Activated effector memory CD4-positive, alpha-beta T cell treated with Interleukin-2 at 50 U/mL for 16 hours (primary cell): Measurements from ENCODE around the gene LITAFD.
"Not testable (repeated sequence)": the region's sequence is repeated elsewhere in the genome, so short reads cannot be mapped to it uniquely, and the experiment has no call there.

Source experiments
- DNase-seq: peaks from one replicate; pipeline ENCODE4 v3.0.0-alpha.2; 2020

Gene LITAFD

DNA sequence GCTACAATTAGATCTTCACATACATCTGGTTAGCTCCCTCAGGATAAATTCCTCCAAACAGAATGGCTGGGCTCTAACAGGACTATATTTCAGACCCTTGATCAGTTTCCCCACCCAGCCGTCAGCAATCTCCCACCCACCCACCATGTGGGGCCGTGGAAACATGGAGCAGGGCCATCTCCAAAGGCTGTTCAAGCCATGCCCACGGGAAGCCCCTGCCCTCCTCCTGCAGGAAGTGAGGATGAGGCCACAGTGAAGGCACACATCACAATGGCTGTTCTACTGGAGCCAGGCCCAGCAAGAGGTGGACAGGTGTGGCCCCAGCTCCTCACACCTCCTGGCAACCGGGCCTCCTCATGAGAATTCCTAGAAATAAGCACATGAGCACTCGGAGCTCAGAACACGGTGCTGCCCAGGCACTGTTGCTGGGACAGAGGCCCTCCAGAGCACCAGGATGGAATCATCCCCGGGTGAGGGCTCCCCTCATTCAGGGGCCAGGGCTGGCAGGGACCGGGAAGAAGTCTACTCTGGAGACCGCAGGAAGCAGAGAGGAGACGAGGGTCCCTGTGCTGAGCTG is at the start of gene LITAFD:
Gene LITAFD (plus strand): TSS at position 311 of the 577 bp plus-strand sequence. CDS start 2,005 bp downstream, outside the sequence.
- no peak for DNase-seq

DNA sequence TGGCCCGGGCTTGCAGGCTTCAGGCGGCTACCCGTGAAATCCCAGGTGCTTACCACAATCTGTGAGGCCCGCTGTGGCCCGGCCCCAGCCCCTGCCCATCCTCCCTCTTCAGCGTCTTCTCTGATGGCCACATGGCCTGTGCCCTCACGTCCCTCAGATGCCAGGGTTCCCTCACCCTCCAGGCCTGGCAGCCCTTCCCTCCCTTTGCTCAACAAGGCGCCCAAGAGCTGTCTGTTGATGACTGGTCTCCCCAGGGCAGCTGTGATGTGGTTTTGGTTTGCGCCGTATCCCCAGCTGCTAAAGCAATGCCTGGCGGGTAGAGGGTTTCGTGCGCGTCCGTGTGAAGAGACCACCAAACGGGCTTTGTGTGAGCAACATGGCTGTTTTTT is 49.4 kb upstream of the LITAFD start:
- DNase-seq, result no peak

DNA sequence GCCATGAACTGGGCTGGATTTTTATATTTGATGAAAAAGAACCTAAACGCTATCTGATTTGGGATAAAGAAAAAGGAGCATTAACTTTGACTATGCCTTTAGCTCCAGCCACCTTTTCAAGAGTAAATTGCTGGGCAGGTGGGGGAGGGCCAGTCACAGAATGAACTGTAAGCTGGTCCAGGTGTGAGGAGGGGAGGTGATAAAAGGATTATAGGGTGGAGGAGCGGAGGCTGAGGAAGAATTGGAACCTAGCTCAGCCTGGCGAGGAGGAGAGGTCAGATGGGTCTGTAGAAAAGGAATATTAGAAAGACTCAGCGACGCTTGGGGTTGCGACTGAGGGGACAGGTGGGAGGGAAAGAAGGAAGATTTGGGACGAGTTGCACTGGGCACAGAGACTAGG is 45.4 kb upstream of the LITAFD start:
- DNase-seq, result not testable (repeated sequence)

DNA sequence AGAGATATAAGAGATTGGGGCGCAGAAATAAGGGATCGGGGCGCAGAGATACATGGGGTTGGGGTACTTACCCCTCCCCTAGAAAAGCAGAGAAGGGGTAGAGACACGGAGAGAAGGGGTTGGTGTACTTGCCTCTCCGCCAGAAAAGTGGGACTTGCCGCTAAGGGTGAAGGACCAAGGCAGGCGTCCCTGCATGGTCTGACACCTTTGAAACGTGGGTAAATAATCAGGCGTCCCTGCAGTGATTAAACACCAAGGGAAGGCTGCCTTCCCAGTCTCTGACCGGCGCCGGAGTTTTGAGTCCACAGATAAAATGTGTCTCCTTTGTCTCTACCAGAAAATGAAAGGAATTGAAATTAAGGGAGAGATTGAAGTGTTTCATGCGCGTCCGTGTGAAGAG is 44.6 kb upstream of the LITAFD start:
- DNase-seq, result not testable (repeated sequence)

DNA sequence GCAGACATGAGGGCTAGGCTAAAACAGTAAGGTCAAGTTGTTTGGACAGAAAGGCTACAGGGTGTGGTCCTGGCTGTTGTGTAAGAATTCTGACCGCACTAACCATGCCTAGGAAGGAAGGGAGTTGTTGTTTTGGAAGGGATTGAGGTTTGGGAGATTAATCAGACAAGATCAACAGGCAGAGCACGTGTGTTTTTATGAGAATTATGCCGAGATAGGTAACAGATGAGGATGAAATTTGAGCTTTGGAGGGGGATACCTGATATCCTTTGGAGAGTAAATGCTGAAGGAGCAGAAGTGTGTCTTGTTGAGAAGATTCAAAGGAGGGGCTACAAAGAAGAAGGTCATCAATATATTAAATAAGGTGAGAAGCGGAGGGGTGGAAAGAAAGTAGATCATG is 40.1 kb upstream of the LITAFD start:
- not testable (repeated sequence) for DNase-seq

DNA sequence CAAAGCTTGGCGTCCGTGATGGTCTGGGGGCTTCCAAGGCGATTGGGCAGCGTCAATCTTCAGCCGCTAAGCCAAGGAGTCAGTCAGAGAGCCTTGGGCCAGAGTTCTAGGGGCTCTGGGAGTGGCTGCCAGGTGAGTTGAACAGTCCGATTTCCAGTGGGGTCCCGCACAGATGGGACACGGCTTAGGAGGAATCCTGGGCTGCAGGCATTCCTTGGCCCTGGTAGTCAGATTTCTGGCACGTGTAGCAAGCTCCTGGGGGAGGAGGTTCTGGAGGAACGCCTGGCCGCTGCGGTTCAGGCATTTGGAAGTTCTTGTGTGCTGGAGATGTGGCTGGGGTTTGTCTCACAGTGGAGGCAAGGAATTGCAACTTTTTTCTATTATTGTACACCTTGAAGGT is 38.9 kb upstream of the LITAFD start:
- DNase-seq, result not testable (repeated sequence)

DNA sequence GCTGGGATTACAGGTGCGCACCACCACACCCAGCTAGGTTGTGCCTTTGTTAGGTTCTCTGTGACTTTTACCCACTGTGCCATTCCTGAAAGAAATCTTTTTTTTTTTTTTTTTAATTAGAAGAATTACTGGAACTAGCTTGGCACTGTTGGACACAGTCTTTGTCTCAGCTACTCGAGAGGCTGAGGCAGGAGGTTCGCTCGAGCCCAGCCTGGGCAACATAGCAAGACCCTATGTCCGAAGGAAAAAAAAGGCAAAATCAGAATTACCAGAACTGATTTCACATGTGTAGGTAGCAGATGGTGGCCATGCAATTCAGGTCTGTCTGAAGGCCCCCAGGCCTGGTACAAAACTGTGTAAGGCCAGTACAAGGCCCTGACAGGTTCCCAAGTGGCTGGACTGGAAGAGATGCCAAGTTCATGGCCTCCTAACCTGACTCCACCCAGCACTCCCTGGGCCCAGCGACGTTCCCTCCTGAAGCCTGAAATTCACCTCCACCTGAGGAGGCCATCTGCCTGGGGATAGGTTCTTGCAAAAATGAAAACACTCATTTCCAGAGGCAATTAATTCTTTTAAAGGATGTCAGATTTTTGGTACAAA is 36.4 kb upstream of the LITAFD start:
- no peak for DNase-seq

DNA sequence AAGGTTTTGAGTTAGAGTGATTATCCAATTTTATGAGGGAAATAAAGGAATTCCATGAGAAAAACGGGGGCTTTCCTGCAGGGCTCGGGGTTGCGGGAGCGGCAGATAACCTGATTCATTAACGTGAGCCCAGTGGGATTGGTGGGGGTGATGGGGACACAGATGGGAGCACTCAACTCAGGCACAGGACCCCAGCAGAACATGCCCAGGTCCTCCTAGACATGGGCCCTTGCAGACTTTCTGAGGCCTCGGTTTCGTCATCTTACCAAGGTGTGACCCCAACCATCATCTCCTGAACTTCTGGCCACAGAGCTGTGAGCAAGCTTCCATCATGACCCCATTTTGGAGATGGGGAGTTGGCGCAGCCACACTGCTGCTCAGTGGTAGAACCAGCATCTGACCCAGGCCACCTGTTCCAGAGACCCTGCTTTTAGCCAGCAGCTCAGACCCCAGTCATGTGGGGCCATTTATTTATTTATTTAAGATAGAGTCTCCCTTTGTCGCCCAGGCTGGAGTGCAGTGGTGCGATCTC is 35.7 kb upstream of the LITAFD start:
- DNase-seq, result no peak

DNA sequence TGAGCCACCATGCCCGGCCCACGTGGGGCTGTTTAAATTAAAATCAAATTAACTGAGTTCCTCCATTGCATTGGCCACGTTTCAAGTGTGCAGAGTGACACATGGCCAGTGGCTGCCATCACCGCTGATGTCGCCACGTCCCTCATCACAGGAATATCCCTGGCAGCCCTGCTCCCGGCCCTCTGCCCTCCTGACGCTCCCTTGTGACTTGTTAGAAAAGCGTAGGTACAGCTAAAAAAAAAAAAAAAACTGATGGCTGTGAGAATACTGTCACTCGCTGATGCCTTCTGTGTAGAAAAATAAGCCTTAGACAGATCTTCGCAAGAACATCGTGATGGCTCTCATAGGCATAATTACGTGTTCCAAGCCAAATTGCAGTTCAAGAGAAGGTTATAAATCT is 35.0 kb upstream of the LITAFD start:
- no peak for DNase-seq

DNA sequence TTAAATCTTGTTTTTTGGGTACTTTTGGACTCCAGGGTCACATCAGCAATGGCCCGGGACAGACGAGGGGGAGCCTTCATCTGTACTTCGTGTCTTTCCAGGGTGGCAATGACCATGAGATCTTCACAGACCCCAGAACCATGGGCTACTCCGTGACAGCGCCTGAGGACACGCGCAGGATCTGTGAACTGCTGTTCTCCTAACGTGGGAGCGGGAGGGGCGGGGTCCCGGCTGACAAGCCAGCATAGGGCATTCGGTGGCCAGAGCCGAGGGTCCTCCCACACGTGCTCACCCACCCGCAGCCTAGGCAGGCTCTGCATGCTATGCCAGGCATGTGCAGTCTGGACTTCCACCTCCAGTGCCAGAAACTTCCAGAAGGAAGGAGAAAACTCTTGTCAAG is 34.5 kb upstream of the LITAFD start:
- DNase-seq, result no peak

DNA sequence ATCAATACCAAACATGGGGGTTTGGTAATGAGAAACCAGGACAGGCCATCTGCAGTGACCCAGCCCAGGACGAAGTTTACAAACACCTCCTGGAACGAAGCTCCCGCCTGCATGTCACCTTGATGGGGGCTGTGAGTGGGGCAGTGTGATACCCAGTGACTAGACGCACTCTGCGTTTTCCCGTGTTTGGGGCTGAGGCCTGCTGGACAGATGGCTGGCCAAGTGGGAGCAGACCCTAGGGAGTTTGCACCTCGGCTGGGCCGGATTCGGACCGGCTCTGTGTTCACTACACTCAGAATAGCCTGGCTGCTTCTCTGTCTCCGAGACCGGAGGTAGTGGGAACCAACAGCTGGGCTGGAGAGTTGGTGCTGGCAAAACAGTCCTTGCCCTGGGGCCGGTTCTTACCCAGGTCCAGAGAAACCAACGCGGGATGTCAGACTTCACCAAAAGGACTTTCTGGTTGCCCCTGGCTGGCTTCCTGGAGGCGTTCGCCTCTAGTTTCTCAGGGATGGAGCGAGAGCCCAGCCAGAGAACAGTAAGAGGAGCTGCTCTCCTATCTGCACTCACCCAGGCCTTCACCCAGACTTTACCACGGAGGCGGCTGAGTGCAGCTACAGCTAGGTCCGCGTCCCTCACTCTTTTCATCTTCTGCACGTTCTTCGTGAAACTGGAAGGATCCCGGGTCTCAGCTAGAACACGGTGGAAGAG is 33.8 kb upstream of the LITAFD start:
- DNase-seq, result no peak

DNA sequence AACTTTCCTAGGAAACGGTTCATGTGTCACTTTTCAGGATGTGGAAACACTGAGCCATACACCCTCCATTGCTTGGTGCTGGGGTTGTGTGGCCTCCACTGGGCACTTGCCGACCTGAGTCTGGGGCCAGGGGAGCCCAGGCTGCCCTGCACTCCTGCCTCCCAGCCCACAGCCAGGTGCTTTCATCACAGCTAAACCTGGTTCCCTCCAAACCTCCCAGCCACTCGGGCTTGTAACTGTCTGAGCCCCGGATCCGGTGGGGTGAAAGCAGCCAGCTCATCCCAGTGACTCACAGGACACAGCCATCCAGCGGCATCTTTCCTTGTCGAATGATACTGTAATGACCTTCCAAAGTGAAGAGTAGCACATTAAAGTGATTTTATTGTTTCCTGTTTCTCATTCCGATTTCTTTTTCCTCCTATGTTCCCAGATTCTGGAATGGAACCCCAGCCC is 33.2 kb upstream of the LITAFD start:
- no peak for DNase-seq

DNA sequence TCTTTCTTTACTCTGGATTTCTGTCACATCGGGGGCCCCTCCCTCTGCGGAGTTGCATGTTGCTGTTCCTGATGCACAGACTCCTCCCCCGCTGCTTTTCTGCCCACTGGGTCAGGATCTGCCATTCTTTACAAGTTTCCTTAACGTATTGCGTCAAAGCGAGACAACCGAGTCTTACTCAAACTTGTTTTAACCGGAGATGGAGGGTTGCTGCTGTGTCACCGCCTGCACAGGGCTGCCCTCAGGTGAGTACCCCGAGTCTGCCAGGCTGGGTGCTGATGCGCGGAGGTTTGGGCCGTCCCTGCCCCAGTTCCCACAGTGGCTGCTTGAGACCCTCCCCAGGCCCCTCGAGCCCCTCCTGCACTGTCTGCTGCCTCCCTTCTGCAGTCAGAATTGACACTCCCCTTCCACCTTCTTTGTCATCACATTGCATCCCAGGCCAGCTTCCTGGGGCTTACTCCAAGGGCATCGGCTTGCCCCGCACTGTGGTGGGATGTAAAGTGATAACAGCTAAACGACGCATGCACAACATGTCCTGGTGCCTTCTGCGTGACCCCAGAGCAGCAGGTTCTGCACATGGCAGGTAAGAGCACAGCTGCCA is 32.6 kb upstream of the LITAFD start:
- no peak for DNase-seq

DNA sequence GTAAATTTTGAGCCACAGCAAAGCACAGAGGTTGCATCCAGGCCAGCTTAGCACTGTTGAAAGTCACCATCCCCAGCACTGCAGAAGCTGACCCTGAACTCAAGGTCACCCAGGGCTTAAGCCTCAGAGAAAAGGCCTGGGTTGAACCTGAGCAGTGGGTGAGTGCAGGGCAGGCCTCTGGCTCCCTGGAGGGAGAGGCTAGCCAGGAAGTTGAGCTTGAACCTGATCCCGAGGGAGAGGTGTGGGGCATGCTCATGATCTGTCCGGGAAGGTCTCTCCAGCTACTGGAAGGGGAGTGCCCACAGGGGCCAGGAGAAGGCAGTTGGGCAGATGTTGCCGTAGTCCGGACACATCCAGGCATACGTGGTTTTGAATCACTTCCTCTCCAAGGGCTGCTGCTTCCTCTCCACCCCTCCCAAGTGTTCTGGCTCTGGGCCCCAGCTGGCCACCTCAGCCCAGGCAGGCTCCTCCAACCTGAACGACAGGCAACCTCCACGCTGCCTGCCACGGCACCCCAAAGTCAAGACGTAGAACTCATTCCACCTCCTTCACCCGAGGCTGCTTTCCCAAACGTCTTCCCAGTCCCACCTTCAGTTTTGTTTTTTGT is 31.8 kb upstream of the LITAFD start:
- DNase-seq, result no peak

DNA sequence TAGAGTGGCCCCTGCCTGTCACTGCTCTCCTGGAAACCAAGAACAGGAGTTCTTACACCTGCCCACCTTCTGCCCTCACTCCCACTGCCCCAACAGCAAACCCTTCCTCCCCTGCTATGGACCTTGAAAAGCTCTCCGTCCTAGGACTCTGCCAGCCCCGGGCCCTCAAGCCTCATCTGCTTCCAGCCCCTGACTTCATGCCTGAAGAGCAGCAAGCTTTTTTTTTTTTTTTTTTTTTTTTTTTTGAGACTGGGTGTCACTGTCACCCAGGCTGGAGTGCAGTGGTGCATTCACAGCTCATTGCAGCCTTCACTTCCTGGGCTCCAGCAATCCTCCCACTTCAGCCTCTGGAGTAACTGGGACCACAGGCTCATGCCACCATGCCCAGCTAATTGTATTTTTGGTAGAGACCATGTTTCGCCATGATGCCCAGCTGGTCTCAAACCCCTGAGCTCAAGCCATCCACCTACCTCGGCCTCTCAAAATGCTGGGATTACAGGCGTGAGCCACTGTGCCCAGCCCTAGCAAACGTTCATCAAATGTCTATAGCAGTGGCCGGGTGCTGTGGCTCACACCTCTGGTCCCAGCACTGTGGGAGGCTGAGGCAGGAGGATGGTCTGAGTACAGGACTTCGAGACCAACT is 30.3 kb upstream of the LITAFD start:
- no peak for DNase-seq

DNA sequence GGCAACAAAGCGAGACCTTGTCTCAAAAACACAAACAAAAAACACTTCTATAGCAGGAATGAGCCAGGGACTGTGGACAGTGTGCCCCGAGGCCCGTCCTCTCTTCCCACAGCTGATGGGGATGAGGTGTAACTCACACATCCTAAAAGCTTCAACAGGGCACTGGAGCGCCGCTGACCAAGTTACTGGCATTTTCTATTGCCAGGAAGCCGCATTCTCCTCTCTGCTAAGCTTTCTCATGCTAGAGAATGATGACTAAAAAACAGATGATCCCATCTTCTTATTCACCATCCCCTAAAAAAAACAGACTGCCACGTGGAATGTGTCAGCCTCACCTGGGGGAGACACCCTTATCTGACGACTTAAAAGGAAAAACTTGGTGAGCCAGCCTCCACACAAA is 29.6 kb upstream of the LITAFD start:
- no peak for DNase-seq

DNA sequence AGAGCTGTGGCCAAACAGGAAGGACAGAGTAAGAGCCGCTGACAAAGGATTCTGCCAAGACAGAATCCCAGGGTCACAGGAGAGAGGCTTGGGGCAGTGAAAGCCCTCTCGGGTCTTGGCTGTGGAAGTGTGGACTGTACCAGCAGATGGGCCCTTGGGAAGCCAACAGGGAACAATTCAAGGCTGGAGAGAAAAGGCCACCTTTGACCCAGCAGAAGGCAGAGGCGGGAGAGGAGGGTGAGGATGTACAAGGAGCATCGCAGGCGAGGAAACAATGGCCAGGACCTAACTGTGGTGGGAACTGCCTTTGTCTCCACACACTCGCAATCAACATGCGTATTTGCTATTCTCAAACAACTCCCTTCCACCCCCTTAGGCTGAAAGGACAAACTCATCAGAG is 29.0 kb upstream of the LITAFD start:
- no peak for DNase-seq

DNA sequence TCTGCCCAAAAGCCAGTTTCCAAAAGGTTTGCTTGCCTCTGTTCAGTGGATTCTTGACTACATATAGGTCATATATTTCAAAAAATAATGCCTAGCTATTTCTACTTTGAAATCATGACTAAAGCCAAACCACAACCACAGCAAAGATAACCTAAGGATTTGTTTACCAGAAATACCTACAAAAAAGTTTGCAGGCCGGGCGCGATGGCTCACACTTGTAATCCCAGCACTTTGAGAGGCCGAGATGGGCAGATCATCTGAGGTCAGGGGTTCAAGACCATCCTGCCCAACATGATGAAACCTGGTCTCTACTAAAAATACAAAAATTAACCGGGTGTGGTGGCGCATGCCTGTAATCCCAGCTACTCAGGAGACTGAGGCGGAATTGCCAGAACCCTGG is 28.5 kb upstream of the LITAFD start:
- DNase-seq, result no peak

DNA sequence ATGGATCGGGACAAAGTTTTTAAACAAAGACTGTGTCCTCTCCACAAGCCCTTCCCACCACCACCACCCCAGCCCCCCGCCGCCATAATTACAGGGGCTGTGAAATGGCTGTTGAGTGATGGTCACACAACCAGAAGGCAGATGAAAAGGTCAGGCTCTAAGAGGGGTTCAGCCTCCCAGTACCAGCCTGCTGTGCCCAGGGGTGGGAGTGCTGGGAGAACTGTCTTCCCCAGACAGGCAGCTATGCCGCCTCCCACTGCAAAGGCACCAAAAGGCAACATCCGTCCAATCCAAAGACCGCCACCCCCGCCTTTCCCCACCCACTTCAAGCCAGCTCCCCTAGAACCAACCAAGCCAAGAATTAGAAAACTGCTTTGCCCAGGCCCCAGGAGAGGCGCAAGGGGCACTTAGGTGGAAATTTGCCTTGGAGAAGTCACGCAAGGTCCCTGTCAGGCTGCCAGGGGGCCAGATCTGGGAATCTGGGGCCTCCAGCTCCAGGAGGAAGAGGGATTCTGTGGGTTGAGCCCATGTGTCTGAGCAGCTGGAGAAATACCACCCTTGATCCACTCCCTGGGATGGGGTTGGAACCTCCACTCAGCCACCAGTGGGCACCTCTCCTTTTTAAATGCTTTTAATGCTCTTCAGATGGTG is 27.7 kb upstream of the LITAFD start:
- no peak for DNase-seq

DNA sequence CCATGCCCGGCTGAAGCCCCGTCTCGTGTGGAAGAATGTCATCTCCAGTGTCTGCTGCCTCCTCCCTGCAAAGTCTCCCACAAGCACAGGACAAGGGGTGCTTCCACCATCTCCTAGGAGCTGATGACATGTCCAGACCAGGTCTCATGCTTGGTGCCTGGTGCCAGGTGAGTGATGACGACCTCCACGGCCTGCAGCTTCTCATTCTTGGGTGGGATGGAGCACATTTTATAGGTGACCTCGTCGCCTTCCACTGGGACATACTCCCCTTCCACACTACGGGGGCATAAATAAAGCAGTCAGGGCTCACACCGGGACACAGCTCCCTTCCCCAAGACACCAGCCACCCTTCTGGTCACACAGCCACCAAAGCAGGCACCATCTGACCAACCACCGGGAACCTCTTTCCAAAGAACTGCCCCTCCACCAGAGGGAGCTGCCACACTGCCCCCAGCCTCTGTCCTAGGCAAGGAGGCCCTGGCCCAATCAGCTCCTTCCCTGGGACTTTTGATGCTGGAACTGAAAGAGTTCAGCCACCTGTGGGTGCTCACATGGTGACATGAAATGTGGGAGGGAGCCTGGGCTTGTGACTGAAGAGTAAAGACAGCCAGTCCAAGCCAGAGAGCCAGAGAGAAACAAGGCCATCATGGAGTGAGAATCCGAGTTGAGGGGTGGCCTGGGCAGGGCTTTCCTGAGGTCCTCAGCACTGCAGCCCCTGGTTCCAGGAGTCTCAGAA is 26.9 kb upstream of the LITAFD start:
- no peak for DNase-seq

DNA sequence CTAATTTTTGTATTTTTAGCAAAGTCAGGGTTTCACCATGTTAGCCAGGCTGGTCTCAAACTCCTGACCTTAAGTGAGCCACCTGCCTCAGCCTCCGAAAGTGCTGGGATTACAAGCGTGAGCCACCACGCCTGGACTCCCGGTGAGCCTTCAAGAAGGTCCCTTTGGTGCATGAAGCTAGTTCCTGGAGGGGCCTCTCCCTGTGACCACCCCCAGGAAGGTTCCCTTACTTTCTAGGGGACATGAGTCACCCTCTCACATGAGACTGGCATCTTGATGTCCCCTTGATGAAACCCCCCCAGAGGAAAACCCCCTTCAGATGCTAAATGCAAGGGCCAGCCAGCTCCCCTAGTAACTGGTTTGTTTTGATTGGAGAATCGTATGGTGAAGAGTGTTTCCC is 26.2 kb upstream of the LITAFD start:
- no peak for DNase-seq
